OCI-LY1 (cell line): ENCODE results near the gene FBL.

Experiments used
- H2AFZ ChIP-seq: fragments of 200-600 bp; sonication (generic), shearing (Covaris generic); 2 replicates; pipeline ENCODE4 v1.6.0; 2014; ENCODE audit warnings: antibody characterized with exemption, mild to moderate bottlenecking, low read length
- H3F3A ChIP-seq: fragments of 200-600 bp; sonication (generic), shearing (Covaris generic); 2 replicates; pipeline ENCODE4 v1.6.0; 2014; ENCODE audit warnings: mild to moderate bottlenecking, antibody characterized with exemption, low read length, moderate library complexity; ENCODE audit not compliant: insufficient read depth
- H3K27ac ChIP-seq: fragments of 200-600 bp; sonication (generic); 2 replicates; pipeline ENCODE4 v1.5.1; 2014; ENCODE audit warnings: low read length, mixed run types, mild to moderate bottlenecking, low read depth; ENCODE audit not compliant: poor library complexity, severe bottlenecking
- H3K27me3 ChIP-seq: fragments of 200-600 bp; sonication (generic); 2 replicates; pipeline ENCODE4 v1.6.0; 2014; ENCODE audit warnings: antibody characterized with exemption, mild to moderate bottlenecking, low read length, moderate library complexity; ENCODE audit not compliant: insufficient read depth
- H3K36me3 ChIP-seq: fragments of 200-600 bp; sonication (generic); 2 replicates; pipeline ENCODE4 v1.6.1; 2014; ENCODE audit warnings: mild to moderate bottlenecking, antibody characterized with exemption, low read length, moderate library complexity, mixed read lengths; ENCODE audit not compliant: insufficient read depth
- H3K4me1 ChIP-seq: fragments of 200-600 bp; sonication (generic); 2 replicates; pipeline ENCODE4 v1.5.1; 2014; ENCODE audit warnings: mild to moderate bottlenecking, low read length, moderate library complexity; ENCODE audit not compliant: insufficient read depth, severe bottlenecking
- H3K4me2 ChIP-seq: fragments of 200-600 bp; sonication (generic), shearing (Covaris generic); 2 replicates; pipeline ENCODE4 v1.6.1; 2014; ENCODE audit warnings: low read length
- H3K4me3 ChIP-seq: fragments of 200-600 bp; sonication (generic); 2 replicates; pipeline ENCODE4 v1.5.1; 2014; ENCODE audit warnings: low read length, low read depth, mild to moderate bottlenecking, mixed read lengths; ENCODE audit not compliant: poor library complexity, severe bottlenecking
- H3K79me2 ChIP-seq: fragments of 200-600 bp; shearing (Covaris generic); 2 replicates; pipeline ENCODE4 v1.6.1; 2016; ENCODE audit warnings: mixed run types, low read length, mixed read lengths; ENCODE audit not compliant: insufficient read depth
- H3K9ac ChIP-seq: fragments of 200-600 bp; sonication (generic), shearing (Covaris generic); 2 replicates; pipeline ENCODE4 v1.6.1; 2014; ENCODE audit warnings: mild to moderate bottlenecking, low read length, mixed read lengths
- H3K9me2 ChIP-seq: fragments of 200-600 bp; sonication (generic), shearing (Covaris generic); 2 replicates; pipeline ENCODE4 v1.6.1; 2014; ENCODE audit warnings: low read depth, mild to moderate bottlenecking, low read length, mixed read lengths
- H3K9me3 ChIP-seq: fragments of 200-600 bp; shearing (Covaris generic); 2 replicates; pipeline ENCODE4 v1.6.1; 2014; ENCODE audit warnings: low read length, mixed read lengths
- H4K20me1 ChIP-seq: fragments of 200-600 bp; sonication (generic), shearing (Covaris generic); 2 replicates; pipeline ENCODE4 v1.6.0; 2016; ENCODE audit warnings: mild to moderate bottlenecking, low read length; ENCODE audit not compliant: insufficient read depth
- CTCF ChIP-seq: fragments of 200-600 bp; sonication (generic), shearing (Covaris generic); IDR thresholded peaks from 2 replicates; pipeline ENCODE4 v1.5.1; 2017; ENCODE audit warnings: mild to moderate bottlenecking, antibody characterized with exemption, low read length, moderate library complexity, mixed read lengths
- EZH2 ChIP-seq: fragments of 200-600 bp; sonication (generic), shearing (Covaris generic); IDR thresholded peaks from 2 replicates; pipeline ENCODE4 v1.8.0; 2017; ENCODE audit warnings: borderline replicate concordance, mixed run types, mild to moderate bottlenecking, antibody characterized with exemption, low read length, moderate library complexity, mixed read lengths

The FBL gene

GRCh38 chr19:39819786-39820185 lies 26.4 kb downstream of the FBL start:
- no peaks in the 10 kb centered on the region for H3K79me2 ChIP-seq
- H3K4me3 ChIP-seq: no peak overlapping the region
- H3K9ac ChIP-seq: no peak overlapping the region
- H3K27me3 ChIP-seq: no peaks in the 10 kb centered on the region
- no peak overlapping the region for H3K27ac ChIP-seq
- no peaks in the 10 kb centered on the region for H3F3A ChIP-seq
- H4K20me1 ChIP-seq: no peaks in the 10 kb centered on the region
- no peak overlapping the region for H2AFZ ChIP-seq
- TF ChIP-seq EZH2 (no peak), CTCF (no peak)
- H3K9me3 ChIP-seq: no peaks in the 10 kb centered on the region
- H3K36me3 ChIP-seq: no peaks in the 10 kb centered on the region; the same call in none of the 2 replicates
- H3K9me2 ChIP-seq: no peaks in the 10 kb centered on the region
- H3K4me1 ChIP-seq: peaks cover 7% of the 10 kb centered on the region
- no peak overlapping the region for H3K4me2 ChIP-seq

- no peaks in the 10 kb centered on the region for H4K20me1 ChIP-seq
- H3K27ac ChIP-seq: no peak overlapping the region
- H3K36me3 ChIP-seq: no peaks in the 10 kb centered on the region; the same call in none of the 2 replicates
- no peak overlapping the region for H3K4me2 ChIP-seq
- H3K4me1 ChIP-seq: peaks cover 3% of the 10 kb centered on the region
- no peak overlapping the region for H2AFZ ChIP-seq
- no peak for TF ChIP-seq CTCF
- no peak for TF ChIP-seq EZH2
- no peak overlapping the region for H3K9ac ChIP-seq
- no peak overlapping the region for H3K4me3 ChIP-seq
- H3K27me3 ChIP-seq: no peaks in the 10 kb centered on the region
- H3F3A ChIP-seq: no peaks in the 10 kb centered on the region
- H3K9me2 ChIP-seq: no peaks in the 10 kb centered on the region
- no peaks in the 10 kb centered on the region for H3K9me3 ChIP-seq
- no peaks in the 10 kb centered on the region for H3K79me2 ChIP-seq
Observed at GRCh38 chr19:39818626-39819097, 27.5 kb downstream of the FBL start.

GRCh38 chr19:39817888-39818561 lies 28.2 kb downstream of the FBL start:
- Histone ChIP-seq H3K9me2 (no peaks in the 10 kb centered on the region), H4K20me1 (no peaks in the 10 kb centered on the region), H3K79me2 (no peaks in the 10 kb centered on the region), H3K9ac (no peak overlapping the region), H3K27ac (no peak overlapping the region), H3K9me3 (no peaks in the 10 kb centered on the region), H3K4me1 (no peaks in the 10 kb centered on the region), H3K4me2 (no peak overlapping the region), H3K27me3 (no peaks in the 10 kb centered on the region), H3F3A (no peaks in the 10 kb centered on the region), H2AFZ (no peak overlapping the region), H3K36me3 (no peaks in the 10 kb centered on the region; the same call in none of the 2 replicates), H3K4me3 (no peak overlapping the region)
- TF ChIP-seq CTCF: no peak
- no peak for TF ChIP-seq EZH2
